GM18508 (cell line): ENCODE results near the gene COL5A2.

Source experiments
- ATAC-seq: cut with Tn5 transposase; IDR thresholded peaks from one replicate; pipeline ENCODE4 v1.9.1; 2021; ENCODE audit warnings: moderate number of reproducible peaks; ENCODE audit not compliant: insufficient read depth, unreplicated experiment

The COL5A2 gene

DNA sequence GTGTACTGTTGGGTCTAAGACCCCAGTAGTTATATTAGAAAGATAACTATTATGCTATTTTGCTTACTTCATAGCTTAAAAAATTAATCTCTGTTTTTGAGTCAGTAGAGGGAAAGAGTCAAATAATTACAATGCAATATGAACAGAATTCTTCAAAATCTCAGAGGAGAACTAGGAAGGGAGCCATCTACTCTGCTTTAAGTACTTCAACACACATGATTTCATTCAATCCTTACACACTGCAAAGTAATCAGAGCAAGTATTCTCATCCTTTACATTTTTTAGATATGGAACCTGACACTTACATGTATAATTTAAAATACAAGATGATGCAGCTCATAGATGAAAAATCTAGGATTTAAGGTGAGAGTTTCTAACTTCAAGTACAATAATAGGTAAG lies 27.7 kb downstream of the COL5A2 start:
- ATAC-seq = no peak

- ATAC-seq = no peak
These were observed 29.5 kb downstream of the COL5A2 start for GRCh38 chr2:189150033-189150432.

- no peak for ATAC-seq
These were observed 31.6 kb downstream of the COL5A2 start for GRCh38 chr2:189147989-189148388.

DNA sequence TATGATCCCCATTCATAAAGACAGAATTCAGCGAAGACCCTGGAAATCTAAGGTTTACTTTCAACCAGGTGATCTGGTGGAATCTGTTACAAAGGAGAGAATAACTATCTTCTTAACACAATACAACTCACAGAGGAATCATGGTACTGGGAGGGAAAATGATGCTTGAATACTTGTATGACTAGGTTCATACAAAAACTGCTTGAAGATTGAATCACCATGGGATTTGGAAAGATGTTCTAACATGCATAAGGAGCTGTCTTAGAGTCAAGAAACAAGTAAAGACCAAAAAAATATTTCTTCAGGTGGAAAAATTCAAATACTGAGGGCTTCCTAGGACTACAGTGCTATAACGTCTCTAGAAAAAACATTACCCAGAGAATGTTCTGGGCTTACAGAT lies 32.2 kb downstream of the COL5A2 start:
- no peak for ATAC-seq

- no peak for ATAC-seq
These were observed 33.0 kb downstream of the COL5A2 start for GRCh38 chr2:189146553-189146952.

GRCh38 chr2:189144700-189145211 lies 34.8 kb downstream of the COL5A2 start:
- no peak for ATAC-seq

DNA sequence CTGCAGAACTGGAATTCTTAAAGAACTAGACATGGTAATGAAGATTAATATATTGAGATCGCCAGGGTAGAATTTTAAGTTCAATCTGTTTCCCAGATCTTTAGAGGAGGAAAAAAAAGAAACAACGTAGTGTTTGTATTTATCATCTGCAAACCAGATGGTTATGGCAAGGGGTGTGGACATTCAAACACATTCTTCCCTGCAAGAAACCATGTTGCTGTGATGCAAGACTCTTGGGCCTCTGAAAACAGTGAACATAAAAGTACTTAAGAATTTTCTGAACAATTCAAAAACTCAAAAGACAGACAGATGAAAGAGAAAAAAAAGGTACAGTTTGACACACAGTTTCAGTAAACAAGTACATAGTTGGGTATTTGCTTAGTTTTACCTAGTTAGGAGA lies 35.6 kb downstream of the COL5A2 start:
- no peak for ATAC-seq

- peak; percentile 98 for ATAC-seq
These were observed 36.4 kb downstream of the COL5A2 start for GRCh38 chr2:189142893-189143759.

DNA sequence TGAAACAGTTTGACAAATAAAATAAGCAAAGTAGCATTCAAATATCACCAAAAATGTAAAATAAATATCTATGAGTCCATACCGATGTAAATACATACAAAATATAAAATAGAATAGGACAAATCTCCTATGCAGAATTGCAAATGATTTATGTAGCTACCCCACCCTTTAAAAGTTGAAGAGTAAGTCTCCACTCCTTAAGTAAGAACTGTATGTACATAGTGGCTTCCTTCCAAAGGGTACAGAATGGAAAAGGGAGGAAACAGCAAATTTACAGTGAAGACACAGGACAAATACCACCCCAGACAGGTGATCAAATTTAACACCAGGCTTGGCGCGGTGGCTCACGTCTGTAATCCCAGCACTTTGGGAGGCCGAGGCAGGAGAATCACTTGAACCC lies 40.8 kb downstream of the COL5A2 start:
- ATAC-seq = no peak

GRCh38 chr2:189137519-189137918 lies 42.0 kb downstream of the COL5A2 start:
- no peak for ATAC-seq

DNA sequence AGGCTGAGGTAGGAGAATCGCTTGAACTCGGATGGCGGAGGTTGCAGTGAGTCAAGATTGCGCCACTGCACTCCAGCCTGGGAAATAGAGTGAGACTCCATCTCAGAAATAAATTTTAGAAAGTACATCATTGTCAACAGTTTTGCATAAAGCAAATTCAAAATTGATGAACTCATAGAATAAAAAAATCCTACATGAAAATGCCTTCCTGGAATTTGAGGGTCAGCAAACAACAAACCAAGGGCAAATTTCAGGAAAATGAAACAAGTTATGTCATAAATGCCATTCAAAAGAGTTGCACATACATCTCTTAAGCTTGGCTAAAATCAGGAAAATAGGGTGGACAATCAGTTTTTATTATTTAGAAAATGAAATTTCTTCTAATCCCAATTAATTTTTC lies 45.1 kb downstream of the COL5A2 start:
- no peak for ATAC-seq

GRCh38 chr2:189131991-189132390 lies 47.6 kb downstream of the COL5A2 start:
- ATAC-seq = no peak

GRCh38 chr2:189129971-189130370 lies 49.6 kb downstream of the COL5A2 start:
- no peak for ATAC-seq

GRCh38 chr2:189128970-189129369 lies 50.6 kb downstream of the COL5A2 start:
- no peak for ATAC-seq

GRCh38 chr2:189127756-189128155 lies 51.8 kb downstream of the COL5A2 start:
- no peak for ATAC-seq

DNA sequence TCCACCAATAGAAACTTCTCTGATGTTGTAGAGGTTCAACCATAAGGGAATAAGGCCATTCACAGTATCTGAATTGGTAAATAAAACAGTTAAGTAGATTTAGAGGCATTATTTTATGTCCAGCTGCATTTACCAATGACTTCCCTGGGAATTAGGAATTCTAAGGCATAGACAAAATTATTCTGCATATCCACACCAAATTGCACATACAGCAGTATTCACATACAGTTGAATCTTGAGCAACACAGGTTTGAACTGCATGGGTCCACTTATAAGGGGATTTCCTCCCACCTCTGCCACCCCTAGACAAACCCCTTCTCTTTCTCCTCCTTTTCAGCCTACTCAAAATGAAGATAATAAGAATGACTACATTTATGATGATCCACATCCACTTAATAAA lies 54.4 kb downstream of the COL5A2 start:
- no peak for ATAC-seq

- no peak for ATAC-seq
These were observed 55.4 kb downstream of the COL5A2 start for GRCh38 chr2:189124175-189124574.

DNA sequence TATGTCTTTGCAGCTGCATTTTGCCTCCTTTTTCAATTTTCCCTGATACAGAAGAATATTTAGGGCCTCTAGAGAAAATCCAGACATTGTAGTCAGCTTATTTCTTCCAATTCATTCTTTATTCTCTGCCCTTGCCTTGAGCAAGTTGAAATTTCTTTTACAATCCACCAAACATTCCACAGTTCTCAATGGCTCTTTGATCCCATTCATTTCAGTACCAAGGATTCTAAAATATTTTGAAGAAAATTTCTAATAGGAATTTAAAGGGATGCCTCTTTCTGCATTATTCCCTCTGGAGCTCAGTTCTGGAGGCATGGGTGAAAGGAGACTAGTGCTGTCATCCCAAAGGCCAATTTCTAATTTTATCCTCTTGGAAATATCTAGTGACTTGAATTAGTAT lies 61.2 kb downstream of the COL5A2 start:
- no peak for ATAC-seq

DNA sequence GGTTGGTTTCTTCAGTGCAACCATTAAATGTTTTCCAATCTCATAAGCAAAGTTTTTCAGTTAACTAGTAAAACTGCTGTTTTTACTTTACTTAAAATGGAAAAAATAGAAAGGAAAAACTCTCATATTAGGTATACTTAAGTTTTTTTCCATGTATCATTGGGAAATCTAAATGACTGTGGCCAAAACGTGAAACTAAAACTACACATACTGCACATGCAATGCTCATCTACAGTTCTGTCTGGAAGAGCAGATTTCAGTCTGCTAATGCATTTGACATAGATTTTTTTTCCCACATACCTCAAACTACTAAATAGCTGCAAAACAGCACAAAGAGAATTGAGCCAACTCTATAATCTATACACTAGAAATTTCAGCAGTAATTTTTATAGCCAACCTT lies 62.6 kb downstream of the COL5A2 start:
- no peak for ATAC-seq

GRCh38 chr2:189116087-189116486 lies 63.5 kb downstream of the COL5A2 start:
- no peak for ATAC-seq

DNA sequence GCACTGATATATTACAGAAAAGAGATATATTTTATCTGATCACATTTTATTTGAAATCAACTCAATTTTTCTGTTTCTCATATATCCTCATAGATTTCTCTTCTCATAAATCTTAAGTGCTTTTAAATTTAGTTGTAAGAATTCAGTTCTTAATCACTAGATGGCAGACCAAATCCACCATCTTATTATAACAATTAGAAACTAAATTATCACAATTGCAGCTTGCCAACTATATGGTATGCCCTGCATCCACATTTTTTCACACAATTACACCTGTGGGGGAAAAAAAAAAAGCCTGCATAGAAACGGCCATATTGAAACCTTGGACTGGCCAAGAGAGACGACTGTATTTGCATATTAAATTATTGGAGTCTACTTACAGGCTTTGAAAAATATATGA lies 64.4 kb downstream of the COL5A2 start:
- ATAC-seq = no peak

DNA sequence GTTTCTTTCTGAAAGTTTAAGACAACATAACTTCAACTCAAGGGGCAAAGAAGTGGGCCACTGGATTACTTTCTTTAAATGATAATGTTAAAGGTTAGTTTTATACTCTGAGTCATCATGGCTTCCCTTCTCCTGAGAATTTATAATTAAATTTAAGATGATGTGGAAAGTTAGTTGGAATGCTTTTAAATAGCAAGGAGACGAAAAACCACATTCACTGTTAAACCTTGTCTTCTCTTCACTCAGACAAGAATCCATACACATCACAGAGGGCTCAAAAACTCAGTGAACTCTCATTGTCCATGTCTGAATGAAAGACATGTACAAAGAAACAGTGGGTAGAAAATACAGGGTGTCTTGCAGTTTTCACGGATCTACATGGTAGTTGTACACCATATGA lies 65.6 kb downstream of the COL5A2 start:
- ATAC-seq = no peak
